ENCODE data around the gene ZNF625.

DNA sequence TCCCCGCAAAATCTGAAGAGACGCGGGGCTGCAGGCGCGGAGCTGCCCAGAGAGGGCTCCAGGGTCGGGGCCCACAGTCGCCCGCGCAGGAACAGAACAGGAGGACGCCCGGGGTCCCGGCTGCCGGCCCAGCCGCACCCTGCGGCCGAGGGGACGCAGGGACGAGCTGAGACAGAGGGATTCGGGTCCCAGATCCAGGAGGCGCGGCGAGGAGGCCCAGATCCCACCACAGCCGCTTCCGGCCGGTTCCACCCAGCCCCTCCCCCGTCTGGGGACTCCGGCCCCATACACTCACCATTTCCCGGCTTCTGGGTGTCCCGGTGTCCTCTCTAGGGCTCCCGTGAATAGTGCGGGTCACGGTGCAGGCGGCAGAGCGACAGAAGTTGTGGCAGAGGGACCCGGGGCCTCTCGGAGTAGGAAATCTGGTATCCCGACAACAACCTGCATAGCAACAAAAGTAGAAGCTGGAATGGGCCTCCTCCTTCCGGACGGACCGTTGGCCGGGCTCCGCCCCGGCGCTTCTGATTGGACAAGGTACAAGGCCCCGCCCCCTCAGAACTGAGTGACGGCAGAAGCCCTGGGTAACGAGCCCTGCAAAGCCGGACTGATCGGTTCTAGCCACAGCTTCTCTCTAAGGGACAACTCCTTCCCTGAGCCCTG is 16.5 kb downstream of the ZNF625 start, which contains the start of gene ZNF20:
- TF ChIP-seq CTCF (IDR thresholded peaks at IDR 0.05; ENCODE audit: low read length) (no peak), EZH2 (IDR thresholded peaks at IDR 0.05; ENCODE audit: borderline replicate concordance, low read length) (no peak)
